ENCODE data around the gene STH.

Gene STH

GRCh38 chr17:46038414-46038813 is 39.4 kb downstream of the STH start:
- H3K9ac ChIP-seq (ENCODE audit: low read length): no peak overlapping the region
- H3K36me3 ChIP-seq (ENCODE audit: control insufficient read depth, insufficient read depth, low read length): peaks cover 96% of the 10 kb centered on the region
- no peak overlapping the region for H3K4me3 ChIP-seq (ENCODE audit: low read depth, low read length)
- H3K4me1 ChIP-seq (ENCODE audit: control insufficient read depth, insufficient read depth, low read length): no peaks in the 10 kb centered on the region
- no peaks in the 10 kb centered on the region for H3K9me3 ChIP-seq (ENCODE audit: control insufficient read depth, insufficient read depth, low read depth, low read length)
- H3K27me3 ChIP-seq (ENCODE audit: control insufficient read depth, insufficient read depth, low read length): no peaks in the 10 kb centered on the region
- no peak overlapping the region for H3K27ac ChIP-seq (ENCODE audit: low read depth, low read length)

- no peaks in the 10 kb centered on the region for H3K9me3 ChIP-seq (ENCODE audit: control insufficient read depth, insufficient read depth, low read depth, low read length)
- no peak overlapping the region for H3K4me3 ChIP-seq (ENCODE audit: low read depth, low read length)
- no peaks in the 10 kb centered on the region for H3K4me1 ChIP-seq (ENCODE audit: control insufficient read depth, insufficient read depth, low read length)
- H3K9ac ChIP-seq (ENCODE audit: low read length): no peak overlapping the region
- peaks cover 96% of the 10 kb centered on the region for H3K36me3 ChIP-seq (ENCODE audit: control insufficient read depth, insufficient read depth, low read length)
- no peaks in the 10 kb centered on the region for H3K27me3 ChIP-seq (ENCODE audit: control insufficient read depth, insufficient read depth, low read length)
- H3K27ac ChIP-seq (ENCODE audit: low read depth, low read length): no peak overlapping the region
Observed at GRCh38 chr17:46038937-46039336, 39.9 kb downstream of the STH start.

DNA sequence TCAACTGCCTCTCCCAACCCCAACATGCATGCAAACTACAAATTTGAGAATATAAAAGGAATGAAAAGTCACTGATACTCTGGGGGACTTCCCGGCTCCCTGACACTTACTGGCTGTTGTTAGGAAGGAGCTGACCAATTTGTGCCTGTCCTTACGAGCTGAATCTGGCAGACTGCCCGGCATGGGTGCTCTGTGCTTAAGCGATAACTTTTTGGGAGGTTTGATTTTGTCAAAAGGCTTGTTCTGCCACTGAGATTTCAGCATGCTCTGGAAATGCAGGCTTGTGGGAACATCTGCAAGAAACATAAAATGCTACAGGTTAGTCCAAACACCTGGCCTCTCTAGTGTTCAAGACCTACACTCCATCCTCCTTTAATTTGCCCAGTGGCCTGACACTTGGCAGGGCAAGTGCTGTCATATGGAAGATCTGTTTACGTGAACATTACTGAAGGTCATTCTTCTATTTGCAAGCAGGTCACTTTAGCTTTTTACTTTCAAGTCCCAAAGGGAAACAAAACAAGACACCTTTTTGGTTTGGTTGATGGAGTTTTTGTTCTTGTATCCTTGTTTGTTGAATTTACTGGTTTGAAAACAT is 40.6 kb downstream of the STH start:
- Histone ChIP-seq H3K27ac (ENCODE audit: low read depth, low read length) (no peak overlapping the region), H3K4me3 (ENCODE audit: low read depth, low read length) (no peak overlapping the region), H3K27me3 (ENCODE audit: control insufficient read depth, insufficient read depth, low read length) (no peaks in the 10 kb centered on the region), H3K9ac (ENCODE audit: low read length) (no peak overlapping the region), H3K4me1 (ENCODE audit: control insufficient read depth, insufficient read depth, low read length) (no peaks in the 10 kb centered on the region), H3K36me3 (ENCODE audit: control insufficient read depth, insufficient read depth, low read length) (peaks cover 95% of the 10 kb centered on the region), H3K9me3 (ENCODE audit: control insufficient read depth, insufficient read depth, low read depth, low read length) (no peaks in the 10 kb centered on the region)

GRCh38 chr17:46042246-46042645 is 43.2 kb downstream of the STH start:
- Histone ChIP-seq H3K36me3 (ENCODE audit: control insufficient read depth, insufficient read depth, low read length) (peaks cover 86% of the 10 kb centered on the region), H3K27me3 (ENCODE audit: control insufficient read depth, insufficient read depth, low read length) (no peaks in the 10 kb centered on the region), H3K9me3 (ENCODE audit: control insufficient read depth, insufficient read depth, low read depth, low read length) (no peaks in the 10 kb centered on the region), H3K27ac (ENCODE audit: low read depth, low read length) (no peak overlapping the region), H3K4me1 (ENCODE audit: control insufficient read depth, insufficient read depth, low read length) (no peaks in the 10 kb centered on the region), H3K4me3 (ENCODE audit: low read depth, low read length) (no peak overlapping the region), H3K9ac (ENCODE audit: low read length) (no peak overlapping the region)

DNA sequence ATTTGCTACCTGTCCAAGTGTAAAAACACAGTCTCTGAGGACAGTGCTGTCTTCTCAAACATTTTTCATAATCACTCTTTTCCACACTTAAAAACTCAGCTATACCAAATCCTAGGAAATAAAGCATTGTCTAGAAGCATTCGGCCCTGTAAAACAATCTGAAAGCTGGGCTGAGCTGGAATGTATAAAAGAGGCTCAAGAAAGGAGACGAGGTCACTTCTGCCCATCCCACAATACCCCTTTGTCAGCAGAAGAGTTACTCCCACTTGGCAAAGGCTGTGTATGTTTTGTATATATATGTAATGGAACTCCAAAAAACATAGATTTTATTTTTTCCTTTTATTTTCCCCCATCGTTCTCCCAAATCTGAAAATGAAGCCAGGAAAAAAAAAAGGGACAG is 43.9 kb downstream of the STH start:
- Histone ChIP-seq H3K9me3 (ENCODE audit: control insufficient read depth, insufficient read depth, low read depth, low read length) (no peaks in the 10 kb centered on the region), H3K9ac (ENCODE audit: low read length) (no peak overlapping the region), H3K27me3 (ENCODE audit: control insufficient read depth, insufficient read depth, low read length) (no peaks in the 10 kb centered on the region), H3K36me3 (ENCODE audit: control insufficient read depth, insufficient read depth, low read length) (peaks cover 86% of the 10 kb centered on the region), H3K27ac (ENCODE audit: low read depth, low read length) (no peak overlapping the region), H3K4me1 (ENCODE audit: control insufficient read depth, insufficient read depth, low read length) (no peaks in the 10 kb centered on the region), H3K4me3 (ENCODE audit: low read depth, low read length) (no peak overlapping the region)

DNA sequence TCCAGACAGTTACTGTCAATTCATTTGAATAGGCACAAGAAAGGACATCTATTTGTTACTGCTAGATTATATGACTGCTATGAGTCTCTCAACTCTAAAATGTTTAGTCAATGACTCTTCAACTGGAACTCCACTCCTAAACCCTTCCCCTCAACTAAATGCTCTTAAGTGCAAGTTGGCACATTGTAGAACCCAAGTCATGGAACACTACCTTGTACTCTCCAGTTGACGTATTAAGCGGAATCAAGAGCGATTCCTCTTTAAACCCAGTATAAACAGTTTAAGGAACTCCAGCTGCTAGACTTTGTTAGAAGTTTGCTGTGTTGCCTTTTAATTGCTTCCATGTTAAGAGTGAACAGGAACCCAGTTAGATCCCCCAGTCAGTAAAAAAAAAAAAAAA is 44.6 kb downstream of the STH start:
- H3K36me3 ChIP-seq (ENCODE audit: control insufficient read depth, insufficient read depth, low read length): peaks cover 86% of the 10 kb centered on the region
- no peaks in the 10 kb centered on the region for H3K27me3 ChIP-seq (ENCODE audit: control insufficient read depth, insufficient read depth, low read length)
- no peak overlapping the region for H3K9ac ChIP-seq (ENCODE audit: low read length)
- H3K27ac ChIP-seq (ENCODE audit: low read depth, low read length): no peak overlapping the region
- H3K4me1 ChIP-seq (ENCODE audit: control insufficient read depth, insufficient read depth, low read length): no peaks in the 10 kb centered on the region
- no peaks in the 10 kb centered on the region for H3K9me3 ChIP-seq (ENCODE audit: control insufficient read depth, insufficient read depth, low read depth, low read length)
- H3K4me3 ChIP-seq (ENCODE audit: low read depth, low read length): no peak overlapping the region

DNA sequence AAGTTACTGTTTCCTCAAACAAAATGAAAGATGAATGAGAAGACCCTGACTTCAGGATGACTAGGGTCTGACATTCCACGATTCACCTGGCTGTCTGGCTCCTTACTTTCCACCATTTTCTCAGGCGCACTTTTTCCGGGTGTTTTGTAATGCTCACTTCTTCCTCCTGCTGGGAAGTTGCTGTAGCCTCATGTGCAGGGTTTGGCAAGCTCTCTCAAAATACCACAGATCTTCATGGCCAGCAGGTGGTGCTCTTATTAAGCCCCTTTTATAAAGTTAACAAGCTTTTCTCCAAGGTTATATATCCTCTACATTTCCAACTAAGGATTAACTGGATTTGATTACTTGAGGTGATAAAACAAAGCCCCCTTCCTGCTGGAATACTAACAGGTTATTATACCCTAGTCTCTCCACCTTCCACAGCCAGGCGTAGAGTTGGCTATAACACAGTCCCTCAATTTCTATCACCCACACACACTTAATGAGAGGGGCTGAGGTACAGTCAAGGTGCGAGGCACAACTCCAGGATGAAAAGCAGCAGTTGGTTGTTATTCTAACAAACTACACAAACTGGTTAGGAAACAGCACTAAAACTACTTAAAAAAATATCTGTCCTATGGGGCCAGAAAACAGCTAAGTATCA is 45.4 kb downstream of the STH start:
- Histone ChIP-seq H3K36me3 (ENCODE audit: control insufficient read depth, insufficient read depth, low read length) (peaks cover 85% of the 10 kb centered on the region), H3K9ac (ENCODE audit: low read length) (no peak overlapping the region), H3K27me3 (ENCODE audit: control insufficient read depth, insufficient read depth, low read length) (no peaks in the 10 kb centered on the region), H3K27ac (ENCODE audit: low read depth, low read length) (no peak overlapping the region), H3K4me3 (ENCODE audit: low read depth, low read length) (no peak overlapping the region), H3K4me1 (ENCODE audit: control insufficient read depth, insufficient read depth, low read length) (no peaks in the 10 kb centered on the region), H3K9me3 (ENCODE audit: control insufficient read depth, insufficient read depth, low read depth, low read length) (no peaks in the 10 kb centered on the region)

DNA sequence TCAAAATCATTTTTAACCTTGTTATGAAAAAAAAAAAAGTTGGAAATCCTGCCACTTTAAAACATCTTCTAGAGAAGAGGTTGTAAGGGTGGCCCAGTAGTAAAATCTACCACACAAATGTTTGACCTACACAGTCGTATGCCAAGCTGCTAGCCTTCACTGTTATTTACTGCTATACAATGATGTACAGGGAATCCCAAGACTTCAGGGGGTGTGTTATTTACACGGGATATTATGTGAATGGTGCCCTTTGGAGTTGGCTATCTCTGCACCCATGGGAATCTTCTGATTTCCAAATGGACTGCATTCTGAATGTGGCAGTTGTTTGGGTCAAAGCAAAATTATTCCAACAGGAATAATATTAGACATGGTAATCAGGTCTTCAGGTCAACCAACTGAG is 45.9 kb downstream of the STH start:
- Histone ChIP-seq H3K4me3 (ENCODE audit: low read depth, low read length) (no peak overlapping the region), H3K27me3 (ENCODE audit: control insufficient read depth, insufficient read depth, low read length) (no peaks in the 10 kb centered on the region), H3K4me1 (ENCODE audit: control insufficient read depth, insufficient read depth, low read length) (no peaks in the 10 kb centered on the region), H3K27ac (ENCODE audit: low read depth, low read length) (no peak overlapping the region), H3K9ac (ENCODE audit: low read length) (no peak overlapping the region), H3K9me3 (ENCODE audit: control insufficient read depth, insufficient read depth, low read depth, low read length) (no peaks in the 10 kb centered on the region), H3K36me3 (ENCODE audit: control insufficient read depth, insufficient read depth, low read length) (peaks cover 84% of the 10 kb centered on the region)

DNA sequence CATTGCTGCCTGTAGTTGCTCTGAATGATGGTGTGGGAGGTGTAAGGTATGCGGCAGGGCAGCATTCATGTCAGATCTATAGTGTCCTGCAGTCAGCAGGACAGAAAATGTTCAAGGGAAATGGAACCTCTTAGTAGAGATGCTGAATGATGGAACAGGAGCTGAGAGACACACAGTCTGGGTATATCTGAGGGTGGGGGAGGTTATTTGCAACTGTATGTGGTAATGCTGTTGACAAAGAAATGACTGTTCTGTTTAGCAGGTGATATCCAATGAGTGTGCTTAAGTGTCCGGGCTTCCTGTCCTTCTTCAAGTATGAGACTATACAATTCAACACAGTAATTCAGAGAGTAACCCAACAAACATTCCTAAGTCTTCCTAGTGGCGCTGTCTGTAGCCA is 46.6 kb downstream of the STH start:
- no peaks in the 10 kb centered on the region for H3K9me3 ChIP-seq (ENCODE audit: control insufficient read depth, insufficient read depth, low read depth, low read length)
- H3K27me3 ChIP-seq (ENCODE audit: control insufficient read depth, insufficient read depth, low read length): no peaks in the 10 kb centered on the region
- H3K4me1 ChIP-seq (ENCODE audit: control insufficient read depth, insufficient read depth, low read length): no peaks in the 10 kb centered on the region
- H3K36me3 ChIP-seq (ENCODE audit: control insufficient read depth, insufficient read depth, low read length): peaks cover 84% of the 10 kb centered on the region
- H3K4me3 ChIP-seq (ENCODE audit: low read depth, low read length): no peak overlapping the region
- H3K27ac ChIP-seq (ENCODE audit: low read depth, low read length): no peak overlapping the region
- H3K9ac ChIP-seq (ENCODE audit: low read length): no peak overlapping the region

GRCh38 chr17:46046957-46047356 is 47.9 kb downstream of the STH start:
- Histone ChIP-seq H3K27me3 (ENCODE audit: control insufficient read depth, insufficient read depth, low read length) (no peaks in the 10 kb centered on the region), H3K27ac (ENCODE audit: low read depth, low read length) (no peak overlapping the region), H3K9me3 (ENCODE audit: control insufficient read depth, insufficient read depth, low read depth, low read length) (no peaks in the 10 kb centered on the region), H3K9ac (ENCODE audit: low read length) (no peak overlapping the region), H3K4me3 (ENCODE audit: low read depth, low read length) (no peak overlapping the region), H3K4me1 (ENCODE audit: control insufficient read depth, insufficient read depth, low read length) (no peaks in the 10 kb centered on the region), H3K36me3 (ENCODE audit: control insufficient read depth, insufficient read depth, low read length) (peaks cover 85% of the 10 kb centered on the region)

DNA sequence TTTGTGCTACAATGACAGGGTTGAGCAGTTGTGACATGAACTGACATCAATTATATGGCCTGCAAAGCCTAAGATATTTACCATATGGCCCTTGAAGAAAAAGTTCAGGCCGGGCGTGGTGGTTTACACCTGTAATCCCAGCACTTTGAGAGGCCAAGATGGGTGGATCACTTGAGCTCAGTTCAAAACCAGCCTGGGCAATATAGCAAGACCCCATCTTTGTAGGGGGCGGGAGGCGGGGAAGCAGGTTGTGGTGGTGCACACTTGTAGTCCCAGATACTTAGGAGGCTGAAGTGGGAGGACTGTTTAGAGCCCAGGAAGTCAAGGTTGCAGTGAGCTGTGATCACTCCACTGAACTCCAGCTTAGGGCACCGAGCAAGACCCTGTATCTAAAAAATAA is 48.3 kb downstream of the STH start:
- Histone ChIP-seq H3K4me1 (ENCODE audit: control insufficient read depth, insufficient read depth, low read length) (no peaks in the 10 kb centered on the region), H3K27ac (ENCODE audit: low read depth, low read length) (no peak overlapping the region), H3K36me3 (ENCODE audit: control insufficient read depth, insufficient read depth, low read length) (peaks cover 83% of the 10 kb centered on the region), H3K9ac (ENCODE audit: low read length) (no peak overlapping the region), H3K4me3 (ENCODE audit: low read depth, low read length) (no peak overlapping the region), H3K9me3 (ENCODE audit: control insufficient read depth, insufficient read depth, low read depth, low read length) (no peaks in the 10 kb centered on the region), H3K27me3 (ENCODE audit: control insufficient read depth, insufficient read depth, low read length) (no peaks in the 10 kb centered on the region)
